H9 (cell line): ENCODE results near the gene TSC2. TPM values are rescaled to one million over a fixed set of nuclear protein-coding genes. Genes with fewer than 3 reads are reported as not detected.

Experiments
- DNase-seq: peaks from one replicate; pipeline ENCODE4 v3.0.0-alpha.2; 2017
- H2AFZ ChIP-seq: one replicate; pipeline ENCODE4 v1.6.1; 2013; ENCODE audit warnings: mild to moderate bottlenecking, low read length, control low read depth, moderate library complexity
- H2AK5ac ChIP-seq: 2 replicates; pipeline ENCODE4 v1.6.1; 2013; ENCODE audit warnings: low read length, control low read depth, mixed read lengths; ENCODE audit not compliant: insufficient read length
- H2BK120ac ChIP-seq: one replicate; pipeline ENCODE4 v1.6.1; 2013; ENCODE audit warnings: low read depth, mild to moderate bottlenecking, low read length, control low read depth, inconsistent platforms; ENCODE audit not compliant: poor library complexity, severe bottlenecking
- H2BK12ac ChIP-seq: 2 replicates; pipeline ENCODE4 v1.6.1; 2013; ENCODE audit warnings: low read length, control low read depth, mixed read lengths, low read depth; ENCODE audit not compliant: insufficient read length
- H2BK15ac ChIP-seq: 2 replicates; pipeline ENCODE4 v1.6.1; 2013; ENCODE audit warnings: low read depth, low read length, control low read depth
- H2BK20ac ChIP-seq: one replicate; pipeline ENCODE4 v1.6.1; 2013; ENCODE audit warnings: low read depth, mild to moderate bottlenecking, low read length, control low read depth, inconsistent platforms; ENCODE audit not compliant: poor library complexity, severe bottlenecking
- H2BK5ac ChIP-seq: 2 replicates; pipeline ENCODE4 v1.6.1; 2013; ENCODE audit warnings: low read length, control low read depth, mixed read lengths; ENCODE audit not compliant: insufficient read length
- H3K14ac ChIP-seq: 2 replicates; pipeline ENCODE4 v1.6.1; 2013; ENCODE audit warnings: low read length, control low read depth; ENCODE audit not compliant: insufficient read depth
- H3K18ac ChIP-seq: 2 replicates; pipeline ENCODE4 v1.6.1; 2013; ENCODE audit warnings: low read depth, mild to moderate bottlenecking, mixed read lengths, low read length, control low read depth; ENCODE audit not compliant: insufficient read length
- H3K23ac ChIP-seq: 2 replicates; pipeline ENCODE4 v1.6.1; 2013; ENCODE audit warnings: low read length, control low read depth, mixed read lengths, low read depth; ENCODE audit not compliant: insufficient read length
- H3K23me2 ChIP-seq: 2 replicates; pipeline ENCODE4 v1.6.1; 2013; ENCODE audit warnings: low read depth, mild to moderate bottlenecking, mixed read lengths, low read length, control low read depth; ENCODE audit not compliant: insufficient read length, poor library complexity, severe bottlenecking
- H3K27ac ChIP-seq: 2 replicates; pipeline ENCODE4 v1.5.1; 2013; ENCODE audit warnings: low read length, control low read depth, mixed read lengths, low read depth; ENCODE audit not compliant: insufficient read length
- H3K27me3 ChIP-seq: 2 replicates; pipeline ENCODE4 v1.6.1; 2013; ENCODE audit warnings: low read length, control low read depth, inconsistent platforms; ENCODE audit not compliant: insufficient read depth
- H3K4ac ChIP-seq: 2 replicates; pipeline ENCODE4 v1.6.1; 2013; ENCODE audit warnings: low read depth, mild to moderate bottlenecking, control low read depth, inconsistent platforms, low read length, moderate library complexity
- H3K4me1 ChIP-seq: 2 replicates; pipeline ENCODE4 v1.6.1; 2013; ENCODE audit warnings: low read length, control low read depth, inconsistent platforms; ENCODE audit not compliant: insufficient read depth
- H3K4me2 ChIP-seq: 2 replicates; pipeline ENCODE4 v1.6.1; 2013; ENCODE audit warnings: low read length, control low read depth, mixed read lengths; ENCODE audit not compliant: insufficient read length, insufficient read depth
- H3K56ac ChIP-seq: 2 replicates; pipeline ENCODE4 v1.6.1; 2013; ENCODE audit warnings: low read depth, mild to moderate bottlenecking, mixed read lengths, low read length, control low read depth; ENCODE audit not compliant: insufficient read length
- H3K79me1 ChIP-seq: 2 replicates; pipeline ENCODE4 v1.6.1; 2013; ENCODE audit warnings: low read depth, mild to moderate bottlenecking, moderate library complexity, low read length, control low read depth, inconsistent platforms; ENCODE audit not compliant: insufficient read depth, poor library complexity, severe bottlenecking
- H3K79me2 ChIP-seq: 2 replicates; pipeline ENCODE4 v1.6.1; 2013; ENCODE audit warnings: low read length, control low read depth, inconsistent platforms; ENCODE audit not compliant: insufficient read depth
- H3K9ac ChIP-seq: 2 replicates; pipeline ENCODE4 v1.6.1; 2013; ENCODE audit warnings: low read length, control low read depth, mixed read lengths; ENCODE audit not compliant: insufficient read length; ENCODE audit errors: extremely low read depth
- H3K9me3 ChIP-seq: one replicate; pipeline ENCODE4 v1.6.1; 2013; ENCODE audit warnings: low read depth, low read length, inconsistent platforms; ENCODE audit not compliant: control insufficient read depth
- H3T11ph ChIP-seq: one replicate; pipeline ENCODE4 v1.6.1; 2013; ENCODE audit warnings: mild to moderate bottlenecking, low read length, control low read depth, inconsistent platforms
- H4K20me1 ChIP-seq: one replicate; pipeline ENCODE4 v1.6.1; 2013; ENCODE audit not compliant: control insufficient read depth, insufficient read length, insufficient read depth
- H4K5ac ChIP-seq: 2 replicates; pipeline ENCODE4 v1.6.1; 2013; ENCODE audit warnings: low read depth, mild to moderate bottlenecking, mixed read lengths, low read length, control low read depth; ENCODE audit not compliant: insufficient read length
- H4K8ac ChIP-seq: replicated peaks from 2 replicates; pipeline ENCODE4 v1.6.1; 2013; ENCODE audit warnings: low read length, control low read depth, mixed read lengths, low read depth; ENCODE audit not compliant: insufficient read length
- H4K91ac ChIP-seq: 2 replicates; pipeline ENCODE4 v1.6.1; 2013; ENCODE audit warnings: low read depth, mild to moderate bottlenecking, moderate library complexity, mixed read lengths, low read length, control low read depth; ENCODE audit not compliant: insufficient read length
- H3K27ac Mint-ChIP-seq, 3 experiments: 2 replicates in 2 of 3; 3 replicates in 1 of 3; pipeline ENCODE4 v1.8.0; 2020 to 2021; ENCODE audit warnings: mixed read lengths in 3 of 3, mild to moderate bottlenecking in 1 of 3, moderate library complexity in 1 of 3
- H3K27me3 Mint-ChIP-seq: 2 replicates; pipeline ENCODE4 v1.8.0; 2021; ENCODE audit warnings: low read depth, mild to moderate bottlenecking, moderate library complexity, mixed read lengths
- H3K36me3 Mint-ChIP-seq, 3 experiments: 2 replicates in 2 of 3; 3 replicates in 1 of 3; pipeline ENCODE4 v1.8.0; 2020 to 2021; ENCODE audit warnings: low read depth in 3 of 3, mixed read lengths in 3 of 3; ENCODE audit not compliant: insufficient read depth in 1 of 3
- H3K4me1 Mint-ChIP-seq, 2 experiments: 2 replicates each; pipeline ENCODE4 v1.8.0; 2020; ENCODE audit warnings: mixed read lengths in 2 of 2
- H3K4me3 Mint-ChIP-seq, 2 experiments: 2 replicates in 1 of 2; 3 replicates in 1 of 2; pipeline ENCODE4 v1.8.0; 2020 to 2021; ENCODE audit warnings: mild to moderate bottlenecking in 2 of 2, mixed read lengths in 2 of 2, moderate library complexity in 1 of 2
- H3K9me3 Mint-ChIP-seq, 2 experiments: 2 replicates in 1 of 2; 3 replicates in 1 of 2; pipeline ENCODE4 v1.8.0; 2020; ENCODE audit warnings: mild to moderate bottlenecking in 2 of 2, mixed read lengths in 2 of 2, moderate library complexity in 1 of 2
- CTCF ChIP-seq: fragments of 200-600 bp; sonication (generic); conservative IDR thresholded peaks from 3 replicates; pipeline ENCODE4 v1.8.0; 2021; ENCODE audit warnings: antibody characterized with exemption, mild to moderate bottlenecking
- WGBS: extraction: QIAGEN DNeasy Blood & Tissue Kit; methylation state at CpG from one replicate; pipeline ENCODE4 v1.1.7; 2013; ENCODE audit warnings: missing lambda C conversion rate, low lambda C conversion rate, mixed read lengths; ENCODE audit not compliant: insufficient read length; ENCODE audit errors: extremely low coverage; 5-methylcytosine and 5-hydroxymethylcytosine counted together
- total RNA-seq: library from RNA; stranded (reverse); gene quantifications from 2 replicates; pipeline ENCODE4 v1.2.1, GENCODE V29; 2021

Gene TSC2
- total RNA-seq, 1 experiment from 2014 or later, result 122 TPM

GRCh38 chr16:2008009-2008526 lies 39.7 kb upstream of the TSC2 start:
- no peaks in the 10 kb centered on the region; the same call in 1 of the 2 replicates for H3K27me3 Mint-ChIP-seq
- peaks cover 26% of the 10 kb centered on the region; the same call in 1 of the 2 replicates for H3K79me2 ChIP-seq
- H3K4me1 Mint-ChIP-seq, result peaks cover 22 to 36% of the 10 kb centered on the region in 2 experiments

More at GRCh38 chr16:2008009-2008526, 39.7 kb upstream of the TSC2 start:
- Histone ChIP-seq H4K91ac (no peak overlapping the region), H4K20me1 (no peaks in the 10 kb centered on the region), H3K9me3 (no peaks in the 10 kb centered on the region), H2BK15ac (no peak overlapping the region), H3T11ph (no peak overlapping the region), H3K27ac (no peak overlapping the region), H2BK20ac (no peak overlapping the region), H3K4me1 (peaks cover 6% of the 10 kb centered on the region; the same call in 1 of the 2 replicates), H3K27me3 (no peaks in the 10 kb centered on the region), H3K23me2 (peaks cover 11% of the 10 kb centered on the region), H3K18ac (no peak overlapping the region), H2AFZ (no peak overlapping the region), H3K23ac (no peak overlapping the region), H3K14ac (no peak overlapping the region), H4K8ac (no peak overlapping the region), H3K79me1 (peaks cover 23% of the 10 kb centered on the region), H3K9ac (peak overlapping the region; percentile 77), H3K4ac (no peak overlapping the region), H3K56ac (no peak overlapping the region), H4K5ac (no peak overlapping the region), H2AK5ac (no peak overlapping the region), H2BK5ac (no peak overlapping the region), H2BK120ac (no peak overlapping the region), H2BK12ac (no peak overlapping the region), H3K4me2 (peak overlapping the region; percentile 73)
- WGBS, result no CpG with 5 or more reads among the region's 15 CpGs
- no peak overlapping the region; a peak in 1 of 7 replicates for H3K27ac Mint-ChIP-seq
- DNase-seq, result no peak
- no peak for TF ChIP-seq CTCF
- peaks cover 5 to 16% (median 12%) of the 10 kb centered on the region in 3 experiments for H3K36me3 Mint-ChIP-seq
- no peaks in the 10 kb centered on the region; a peak in 1 of 5 replicates for H3K9me3 Mint-ChIP-seq
- H3K4me3 Mint-ChIP-seq, result peak overlapping the region; percentile 78 to 81
